ENCODE data around the gene RTP5.

The RTP5 gene

DNA sequence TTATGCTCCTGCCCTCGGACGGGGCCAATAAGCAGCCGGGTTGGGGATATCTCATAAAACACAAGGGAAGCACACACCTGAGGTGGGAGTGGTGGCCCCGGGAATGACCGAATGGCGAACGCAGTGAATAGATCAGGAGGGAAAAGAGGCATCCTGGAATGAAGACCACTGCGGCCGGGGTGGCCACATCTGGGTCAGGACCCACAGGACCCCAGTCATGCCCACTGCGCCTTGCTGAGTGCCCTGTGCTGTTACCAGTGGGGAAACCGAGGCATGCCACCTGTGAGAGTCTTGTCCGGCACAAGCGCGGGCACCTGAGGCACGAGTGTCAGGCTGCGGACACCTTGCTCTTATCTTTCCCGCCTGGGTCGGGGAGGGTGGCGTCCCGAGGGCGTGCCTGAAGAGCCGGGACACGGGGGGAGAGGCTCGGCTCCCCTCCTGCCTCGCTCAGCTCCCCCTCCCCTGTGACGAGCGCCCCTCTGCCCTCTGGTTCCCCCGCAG is 12.4 kb upstream of the RTP5 start:
- DNase-seq (ENCODE audit: low read depth in 1 of 2, low spot score in 1 of 2), result no peak

- no peak for DNase-seq (ENCODE audit: low read depth in 1 of 2, low spot score in 1 of 2)
Observed at GRCh38 chr2:241857572-241858121, 11.9 kb upstream of the RTP5 start.

GRCh38 chr2:241858206-241859016 is 11.1 kb upstream of the RTP5 start, which contains the start of gene PDCD1:
PDCD1 (minus strand) TSS chr2:241858894; CDS start chr2:241858838, 56 bp downstream.
- DNase-seq (ENCODE audit: low read depth in 1 of 2, low spot score in 1 of 2), result peak; percentile 47 to 69

GRCh38 chr2:241859017-241859435 is 10.5 kb upstream of the RTP5 start:
- no peak for DNase-seq (ENCODE audit: low read depth in 1 of 2, low spot score in 1 of 2)

GRCh38 chr2:241859436-241860183 is 9.9 kb upstream of the RTP5 start:
- peak; percentile 46 to 74 for DNase-seq (ENCODE audit: low read depth in 1 of 2, low spot score in 1 of 2)

- no peak for DNase-seq (ENCODE audit: low read depth in 1 of 2, low spot score in 1 of 2)
Observed at GRCh38 chr2:241860184-241861078, 9.1 kb upstream of the RTP5 start.

GRCh38 chr2:241861264-241861663 is 8.3 kb upstream of the RTP5 start:
- no peak for DNase-seq (ENCODE audit: low read depth in 1 of 2, low spot score in 1 of 2)

- no peak for DNase-seq (ENCODE audit: low read depth in 1 of 2, low spot score in 1 of 2)
Observed at GRCh38 chr2:241862093-241862492, 7.4 kb upstream of the RTP5 start.

DNA sequence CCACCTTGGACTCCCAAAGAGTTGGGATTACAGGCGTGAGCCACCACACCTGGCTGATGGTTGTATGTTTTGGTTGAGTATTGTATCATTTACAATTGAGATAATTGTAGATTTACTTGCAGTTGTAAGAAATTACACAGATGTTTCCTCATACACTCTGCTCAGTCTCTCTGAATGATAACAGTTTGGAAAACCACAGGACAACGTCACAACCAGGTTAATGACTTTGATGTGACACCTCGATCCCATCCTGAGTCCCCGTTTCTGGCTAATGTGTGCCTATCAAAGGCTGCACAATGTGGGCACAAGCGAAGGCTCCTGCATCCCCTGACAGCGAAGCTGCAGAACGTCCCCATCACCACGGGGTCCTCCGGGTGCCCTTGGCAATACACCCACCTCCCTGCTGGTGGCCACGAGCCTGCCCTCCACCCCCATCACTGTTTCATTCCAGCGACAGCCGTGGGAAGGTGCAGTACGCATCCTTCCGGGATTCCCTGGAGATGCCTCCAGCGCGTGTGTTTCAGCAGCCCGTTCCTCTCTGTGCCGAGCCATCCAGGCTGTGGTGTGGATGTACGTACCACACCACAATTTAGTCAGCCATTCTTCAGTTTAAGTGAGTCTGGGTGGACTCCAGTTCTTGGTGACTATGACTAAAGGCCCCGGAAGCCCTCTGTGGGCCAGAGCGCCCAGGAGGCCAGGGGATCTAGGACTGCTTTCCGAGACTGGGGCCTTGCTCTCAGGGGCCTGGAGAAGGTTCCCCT is 6.6 kb upstream of the RTP5 start:
- no peak for DNase-seq (ENCODE audit: low read depth in 1 of 2, low spot score in 1 of 2)

DNA sequence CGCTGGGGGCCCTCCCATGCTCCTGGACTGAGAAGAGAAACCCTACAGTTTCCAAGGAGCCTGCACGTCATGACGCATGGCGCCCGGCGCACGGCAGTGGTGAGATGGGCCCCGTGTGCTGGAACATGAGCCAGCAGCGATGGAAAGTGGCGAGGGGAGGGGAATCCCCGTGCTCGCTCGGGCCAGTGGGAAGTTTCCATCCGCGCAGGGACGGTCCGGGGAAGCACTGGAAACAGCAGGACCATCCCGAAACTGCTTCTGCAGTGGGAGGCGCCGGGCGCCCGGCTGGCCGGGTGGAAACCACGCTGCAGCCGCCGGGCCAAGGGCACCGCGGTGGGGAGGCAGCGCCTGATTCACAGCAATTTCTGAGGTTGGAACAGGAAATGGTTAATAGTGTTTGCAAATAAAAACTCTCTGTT is 6.0 kb upstream of the RTP5 start:
- peak; percentile 53 to 57 for DNase-seq (ENCODE audit: low read depth in 1 of 2, low spot score in 1 of 2)

GRCh38 chr2:241864168-241864849 is 5.2 kb upstream of the RTP5 start:
- no peak for DNase-seq (ENCODE audit: low read depth in 1 of 2, low spot score in 1 of 2)

DNA sequence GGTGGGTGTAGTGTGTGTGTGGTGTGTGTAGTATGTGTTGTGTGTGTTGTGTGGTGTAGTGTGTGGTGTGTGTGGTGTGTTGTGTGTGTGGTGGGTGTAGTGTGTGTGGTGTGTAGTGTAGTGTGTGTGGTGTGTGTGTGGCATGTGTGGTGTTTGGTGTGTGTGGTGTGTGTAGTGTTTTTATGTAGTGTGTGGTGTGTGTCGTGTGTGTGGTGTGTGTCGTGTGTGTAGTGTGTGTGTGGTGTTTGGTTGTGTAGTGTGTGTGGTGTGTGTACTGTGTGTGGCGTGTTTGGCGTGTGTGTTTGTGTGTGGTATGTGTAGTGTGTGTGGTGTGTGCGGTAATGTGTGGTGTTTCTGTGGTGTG is 4.7 kb upstream of the RTP5 start:
- DNase-seq (ENCODE audit: low read depth in 1 of 2, low spot score in 1 of 2), result no peak

DNA sequence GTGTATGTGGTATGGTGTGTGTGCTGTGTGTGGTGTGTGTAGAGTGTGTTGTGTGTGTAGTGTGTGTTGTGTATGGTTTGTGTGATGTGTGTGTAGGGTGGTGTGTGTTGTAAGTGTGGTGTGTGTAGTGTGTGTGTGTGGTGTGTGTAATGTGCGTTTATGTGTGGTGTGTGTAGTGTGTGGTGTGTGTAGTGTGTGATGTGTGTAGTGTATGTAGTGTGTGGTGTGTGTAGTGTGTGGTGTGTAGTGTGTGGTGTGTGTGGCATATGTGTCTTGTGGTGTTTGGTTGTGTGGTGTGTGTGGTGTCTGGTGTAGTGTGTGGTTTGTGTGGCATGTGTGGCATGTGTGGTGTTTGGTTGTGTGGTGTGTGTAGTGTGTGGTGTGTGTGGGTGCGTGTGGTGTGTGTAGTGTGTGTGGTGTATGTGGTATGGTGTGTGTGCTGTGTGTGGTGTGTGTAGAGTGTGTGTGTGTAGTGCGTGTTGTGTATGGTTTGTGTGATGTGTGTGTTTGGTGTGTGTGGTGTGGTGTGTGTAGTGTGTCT is 4.0 kb upstream of the RTP5 start:
- DNase-seq (ENCODE audit: low read depth in 1 of 2, low spot score in 1 of 2), result no peak

- no peak for DNase-seq (ENCODE audit: low read depth in 1 of 2, low spot score in 1 of 2)
Observed at GRCh38 chr2:241865957-241866789, 3.4 kb upstream of the RTP5 start.

DNA sequence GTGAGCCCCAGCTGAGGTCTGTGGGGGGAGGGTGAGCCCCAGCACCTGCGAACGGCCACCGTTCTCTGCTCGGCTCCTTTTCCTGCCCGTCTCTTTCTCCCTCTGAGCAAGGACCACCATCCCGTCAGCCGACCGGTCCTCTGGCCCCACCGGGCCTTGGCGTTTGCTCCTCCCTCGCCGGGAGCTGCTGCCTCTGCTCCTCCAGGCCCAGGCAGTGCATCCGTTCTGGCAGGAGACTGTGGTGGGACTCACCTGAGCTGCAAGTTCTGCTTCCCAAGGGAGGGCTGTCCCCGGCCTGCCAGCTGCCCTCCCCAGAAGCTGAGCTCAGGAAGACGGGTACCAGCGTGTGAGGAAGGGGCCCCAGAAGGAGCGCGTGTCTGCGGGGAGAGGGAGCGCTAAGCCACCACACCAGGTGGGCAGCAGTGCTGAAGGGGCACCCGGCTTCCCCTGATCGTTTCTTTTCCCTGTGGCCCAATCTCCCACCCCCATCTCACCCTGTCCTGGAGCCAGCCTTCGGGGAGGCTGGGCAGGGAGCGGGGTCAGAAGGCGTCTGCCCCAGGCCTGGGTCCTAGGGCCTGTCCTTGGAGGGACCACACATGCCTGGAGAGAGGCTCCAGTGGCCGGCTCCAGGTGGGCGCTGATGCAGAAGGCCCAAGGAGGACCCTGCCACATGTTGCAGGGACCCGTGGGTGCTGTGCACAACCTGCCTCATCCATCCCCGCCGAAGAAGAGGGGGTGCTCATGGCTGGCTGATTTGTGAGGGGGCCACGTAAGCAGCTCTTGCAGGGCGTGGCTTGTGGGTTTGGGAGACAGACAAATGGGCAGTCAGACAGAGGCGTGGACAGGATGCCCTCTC is 2.5 kb upstream of the RTP5 start:
- DNase-seq (ENCODE audit: low read depth in 1 of 2, low spot score in 1 of 2), result no peak

DNA sequence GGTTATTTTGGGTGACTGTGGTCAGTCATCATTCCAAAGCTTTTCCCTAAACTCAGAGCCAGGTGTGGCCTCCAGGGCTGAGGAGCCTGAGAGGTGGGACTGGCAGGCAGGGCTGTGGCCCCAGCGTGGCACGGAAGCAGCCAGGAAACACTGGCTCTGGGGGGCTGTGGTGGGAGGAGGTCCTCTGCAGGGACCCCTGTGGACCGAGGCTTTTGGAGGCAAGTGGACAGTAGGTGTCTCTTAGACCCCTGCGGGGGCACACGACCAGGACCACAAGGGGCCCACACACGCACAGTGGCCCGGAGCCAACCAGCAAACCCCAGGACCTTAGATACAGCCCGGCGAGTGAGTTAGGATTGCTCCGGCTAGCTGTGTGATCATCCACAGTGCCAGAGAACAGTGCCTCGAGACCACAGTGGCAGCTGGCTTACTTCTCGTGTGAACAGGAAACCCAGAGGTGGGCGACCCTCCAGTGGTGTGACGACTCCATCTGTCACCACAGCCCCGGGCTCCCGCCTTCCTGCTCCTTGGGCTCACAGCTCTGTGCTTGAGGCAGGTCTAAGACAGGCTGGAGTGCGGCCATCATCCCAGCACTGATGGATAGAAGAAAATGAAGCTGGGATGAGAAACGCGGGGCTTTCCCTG is 1.6 kb upstream of the RTP5 start:
- peak in 1 of 2 donors; percentile 40 for DNase-seq (ENCODE audit: low read depth in 1 of 2, low spot score in 1 of 2)

DNA sequence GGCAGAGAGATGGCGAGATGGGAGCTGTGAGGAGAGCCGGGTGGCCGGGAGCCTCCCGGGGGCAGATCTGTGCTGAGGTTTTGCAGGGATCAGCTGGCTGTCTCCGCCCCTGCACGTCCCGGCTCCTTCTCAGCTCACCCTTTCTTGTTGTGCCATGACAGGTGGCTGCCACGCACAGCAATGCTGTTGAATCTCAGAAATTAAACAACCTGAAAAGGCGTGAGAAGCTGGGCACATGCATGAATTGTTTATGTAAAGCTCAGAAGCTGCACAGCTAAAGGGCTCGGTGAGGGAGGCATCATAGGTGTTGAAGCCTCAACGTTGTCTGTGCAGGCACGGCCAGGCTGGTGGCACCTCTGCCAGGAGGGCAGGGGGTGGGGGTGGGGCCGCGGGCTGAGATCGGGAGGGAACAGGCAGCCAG is 858 bp upstream of the RTP5 start:
- DNase-seq (ENCODE audit: low read depth in 1 of 2, low spot score in 1 of 2), result no peak
